ENCODE data around the gene TMEM184C.

TMEM184C gene

DNA sequence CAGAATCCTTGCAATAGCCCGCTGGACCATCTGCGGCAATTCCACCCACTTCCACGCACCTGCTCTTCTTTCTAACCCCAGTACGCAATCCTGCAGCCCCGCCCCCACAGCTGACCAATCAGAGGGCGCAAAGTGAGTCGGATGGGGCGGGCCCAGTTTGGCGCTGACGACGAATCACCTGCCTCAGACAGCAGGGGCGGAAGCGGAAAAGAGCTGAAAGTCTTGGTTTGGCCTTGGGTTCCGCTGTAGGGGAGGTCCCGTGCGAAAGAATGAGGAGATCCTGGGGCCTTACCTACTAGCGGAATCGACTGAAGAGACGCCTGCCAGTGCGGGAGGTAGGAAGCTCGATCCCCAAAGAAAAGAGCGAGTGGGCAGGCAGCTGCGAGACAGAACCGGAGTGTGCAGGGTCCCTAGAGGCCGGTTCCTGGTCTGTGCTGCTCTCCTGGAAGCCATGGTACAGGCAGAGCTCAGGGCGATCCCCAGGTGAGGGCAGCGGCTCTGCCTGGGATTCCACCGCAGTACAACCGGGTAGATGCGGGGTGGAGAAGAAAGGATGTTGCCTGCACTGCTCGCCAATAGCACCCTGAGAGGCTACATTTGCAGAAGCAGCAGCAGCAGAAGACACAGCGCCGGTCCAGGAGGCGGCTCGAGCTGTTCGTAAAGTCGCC, at the start of gene TMEM184C:
TMEM184C (plus strand) TSS at position 225 of the 668 bp plus-strand sequence. CDS start 560 bp downstream, outside the sequence.
- DNase-seq = peak; percentile 97

DNA sequence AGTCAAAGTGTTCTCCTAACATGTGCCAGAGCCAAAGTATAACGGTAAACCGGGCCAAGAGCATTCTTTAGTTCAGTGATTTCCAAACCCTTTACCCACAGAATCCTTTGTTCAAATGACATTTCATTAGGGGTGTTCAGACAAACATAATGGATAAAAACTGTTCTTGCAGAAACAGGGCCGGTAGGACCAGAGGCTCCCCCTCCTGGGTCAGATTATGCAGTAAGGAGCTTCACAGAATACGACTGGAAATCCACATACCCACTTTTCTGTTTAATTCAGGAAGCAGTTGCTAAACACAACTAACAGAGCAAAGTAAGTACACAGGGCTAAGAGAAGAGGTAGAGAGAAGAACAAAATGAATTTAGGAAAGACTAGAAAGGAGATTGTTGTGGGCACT, 46.6 kb upstream of the TMEM184C start:
- no peak for DNase-seq

DNA sequence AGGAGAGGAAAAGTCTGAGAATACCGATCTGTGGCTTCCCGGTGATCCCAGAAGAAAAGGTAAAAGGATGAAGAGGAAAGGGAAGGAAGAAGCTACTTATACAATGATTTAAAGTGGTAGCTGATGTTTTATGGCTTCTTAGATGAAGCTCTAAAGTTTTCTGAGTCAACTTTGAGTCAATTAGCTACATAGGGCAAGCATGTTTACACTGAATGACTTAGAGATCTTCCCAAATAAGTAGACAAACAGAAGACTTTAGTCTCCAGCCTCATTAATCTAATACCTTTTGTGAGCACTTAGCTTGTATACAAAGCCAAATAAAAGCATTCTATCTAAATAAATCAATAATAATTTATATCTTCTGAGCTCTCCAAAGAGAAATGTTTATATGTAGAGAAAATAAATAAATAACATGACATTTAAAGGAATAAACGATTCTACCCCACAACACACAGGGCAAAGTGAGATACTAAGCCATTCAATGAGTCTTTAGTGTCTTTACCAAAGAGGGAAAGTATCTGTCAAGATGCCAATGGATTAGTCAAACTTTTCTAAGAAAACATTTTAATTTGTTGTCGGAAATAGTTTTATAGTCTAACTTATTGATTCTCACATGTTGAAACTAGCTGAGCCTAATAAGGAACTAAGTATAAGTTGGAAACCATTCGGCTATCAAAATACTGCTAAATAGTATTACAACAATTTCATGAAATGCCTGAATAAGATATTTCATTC, 46.0 kb upstream of the TMEM184C start:
- no peak for DNase-seq

DNA sequence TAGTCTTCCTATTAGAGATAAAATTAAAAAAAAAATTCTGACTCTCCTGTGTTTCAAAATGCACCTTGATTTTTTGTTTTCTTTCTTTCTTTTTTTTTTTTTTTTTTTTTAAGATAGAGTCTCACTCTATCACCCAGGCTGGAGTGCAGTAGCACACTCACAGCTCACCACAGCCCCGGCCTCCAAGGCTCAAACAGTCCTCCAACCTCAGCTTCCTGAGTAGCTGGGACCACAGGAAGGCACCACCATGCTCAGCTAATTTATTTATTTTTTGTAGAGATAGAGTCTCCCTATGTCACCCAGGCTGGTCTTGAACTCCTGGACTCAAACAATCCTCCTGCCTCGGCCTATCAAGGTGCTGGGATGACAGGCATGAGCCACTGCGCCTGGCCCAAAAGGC, 41.1 kb upstream of the TMEM184C start:
- DNase-seq = no peak

DNA sequence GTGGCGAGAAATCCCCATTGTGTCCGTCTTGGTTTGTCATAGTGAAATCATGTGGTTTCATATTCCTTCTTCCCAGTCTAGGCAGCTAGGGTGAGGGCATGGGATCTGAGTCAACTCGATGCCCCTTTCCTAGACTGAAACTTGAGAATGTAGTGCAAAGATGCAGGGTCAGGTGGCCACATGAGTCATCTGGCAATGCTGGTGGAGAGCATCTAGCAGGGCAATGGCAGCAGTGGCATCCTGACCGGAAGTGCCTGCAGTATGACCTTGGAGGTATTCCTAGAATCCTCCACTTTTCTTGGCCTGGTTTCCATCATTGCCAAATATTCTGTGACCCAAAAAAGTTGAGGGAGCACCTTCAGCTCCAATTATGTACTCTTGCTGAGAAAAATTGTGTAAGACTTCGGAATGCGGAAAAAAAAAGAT, 39.1 kb upstream of the TMEM184C start:
- no peak for DNase-seq

DNA sequence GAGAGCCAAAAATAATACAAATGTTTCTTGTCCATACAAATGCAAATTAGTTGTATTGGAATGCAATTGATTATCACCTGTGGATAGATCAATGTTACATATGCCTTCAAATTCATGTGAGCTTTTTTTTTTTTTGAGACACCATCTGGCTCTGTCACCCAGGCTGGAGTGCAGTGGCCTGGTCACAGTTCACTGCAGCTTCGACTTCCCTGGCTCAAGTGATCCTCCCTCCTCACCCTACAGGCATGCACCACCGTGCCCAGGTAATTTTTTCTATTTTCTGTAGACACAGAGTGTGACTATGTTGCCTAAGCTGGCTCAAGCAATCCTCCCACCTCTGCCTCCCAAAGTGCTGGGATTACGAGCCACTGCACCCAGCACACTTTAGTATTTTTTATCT, 38.6 kb upstream of the TMEM184C start:
- DNase-seq = no peak

DNA sequence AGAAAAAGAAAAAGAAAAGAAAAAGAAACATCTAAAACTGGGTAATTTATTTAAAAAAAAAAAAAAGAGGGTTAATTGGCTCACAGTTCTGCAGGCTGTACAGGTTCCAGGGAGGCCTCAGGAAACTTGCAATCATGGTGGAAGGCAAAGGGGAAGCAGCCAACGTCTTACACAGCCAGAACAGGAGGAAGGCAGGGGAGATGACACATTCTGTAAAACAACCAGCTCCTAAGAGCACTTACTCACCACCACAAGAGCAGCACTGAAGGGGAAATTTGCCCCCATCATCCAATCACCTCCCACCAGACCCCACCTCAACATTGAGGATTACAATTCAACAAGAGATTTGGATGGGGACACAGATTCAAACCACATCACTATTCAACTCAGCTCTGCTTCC, 36.8 kb upstream of the TMEM184C start:
- no peak for DNase-seq

DNA sequence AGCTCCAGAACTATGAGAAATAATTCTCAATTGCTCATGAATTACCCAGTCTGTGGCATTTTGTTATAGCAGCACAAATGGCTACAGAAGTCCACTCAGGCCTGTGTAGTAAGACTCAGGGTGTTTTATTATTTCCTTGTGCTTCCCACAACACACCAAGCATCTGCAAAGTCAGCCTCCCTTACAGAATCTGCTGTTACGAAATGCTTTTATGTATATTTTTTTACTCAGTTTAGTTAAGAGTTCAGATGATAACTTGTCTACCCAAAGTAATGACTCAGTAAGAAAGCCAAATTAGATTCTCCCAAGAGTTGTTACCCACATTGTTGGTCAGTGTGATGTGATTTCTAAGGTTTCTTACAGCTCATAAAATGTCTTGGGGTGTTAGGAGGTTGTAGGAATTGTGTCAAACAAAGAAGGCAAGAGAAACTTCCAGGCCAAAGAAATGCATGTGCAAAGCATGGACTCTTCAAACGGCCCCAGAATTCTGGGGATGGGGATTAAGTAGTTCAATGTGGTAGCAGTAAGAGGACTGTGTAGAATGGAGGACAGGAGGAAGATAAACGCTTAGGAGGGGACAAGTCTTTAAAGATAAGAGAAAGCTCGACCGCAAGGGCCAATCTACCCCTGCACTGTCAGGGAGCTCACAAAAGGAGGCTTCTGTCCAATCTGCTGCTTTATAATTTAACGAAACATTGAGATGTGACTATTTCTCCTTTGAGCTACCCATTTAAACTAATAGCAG, 35.4 kb upstream of the TMEM184C start:
- DNase-seq = no peak

DNA sequence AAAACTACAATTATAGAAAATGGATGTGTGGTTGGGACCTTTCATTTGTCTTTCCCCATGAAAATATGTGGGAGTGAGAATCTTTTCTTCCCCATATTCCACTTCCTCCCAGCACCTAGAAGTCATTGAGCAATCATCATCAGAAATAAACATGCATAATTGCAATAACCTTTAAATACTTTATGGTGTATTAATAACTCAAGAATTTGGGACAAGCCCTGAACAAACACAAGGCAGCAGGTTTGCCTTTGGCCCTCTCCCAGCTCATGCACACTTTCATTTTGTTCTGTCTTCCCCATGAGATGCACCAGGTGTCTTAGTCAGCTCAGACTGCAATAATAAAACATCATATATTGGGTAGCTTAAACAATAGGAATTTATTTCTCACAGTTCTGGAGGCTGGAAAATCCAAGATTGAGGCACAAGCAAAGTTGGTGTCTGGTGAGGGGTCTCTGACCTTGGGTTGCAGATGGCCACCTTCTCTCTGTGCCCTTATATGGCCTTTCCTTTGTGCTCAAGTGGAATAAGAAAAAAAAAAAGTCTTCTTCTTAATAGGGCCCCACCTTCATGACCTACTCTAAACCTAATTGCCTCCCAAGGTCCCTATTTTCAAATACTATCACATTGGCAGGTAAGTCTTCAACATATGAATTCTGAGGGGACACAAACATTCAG, 34.7 kb upstream of the TMEM184C start:
- DNase-seq = no peak

DNA sequence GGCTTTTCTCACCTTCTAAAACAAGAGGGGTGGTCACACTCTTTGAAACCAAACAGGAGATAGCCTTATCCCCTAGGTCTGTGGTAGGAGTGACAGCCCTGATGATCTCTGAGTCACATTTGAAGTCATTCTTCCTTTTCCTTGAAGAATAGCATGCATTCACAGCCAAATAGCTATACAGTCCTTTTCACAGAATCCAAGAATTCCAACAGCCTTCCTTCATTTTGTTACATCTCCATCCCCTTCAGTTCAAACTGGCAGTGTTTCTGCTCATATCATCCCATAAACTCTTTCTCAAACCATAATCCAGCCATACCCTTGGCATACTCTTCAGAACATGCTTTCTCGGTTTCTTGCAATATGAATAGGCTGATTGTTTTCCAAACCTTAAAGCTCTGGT, 33.3 kb upstream of the TMEM184C start:
- DNase-seq = no peak

DNA sequence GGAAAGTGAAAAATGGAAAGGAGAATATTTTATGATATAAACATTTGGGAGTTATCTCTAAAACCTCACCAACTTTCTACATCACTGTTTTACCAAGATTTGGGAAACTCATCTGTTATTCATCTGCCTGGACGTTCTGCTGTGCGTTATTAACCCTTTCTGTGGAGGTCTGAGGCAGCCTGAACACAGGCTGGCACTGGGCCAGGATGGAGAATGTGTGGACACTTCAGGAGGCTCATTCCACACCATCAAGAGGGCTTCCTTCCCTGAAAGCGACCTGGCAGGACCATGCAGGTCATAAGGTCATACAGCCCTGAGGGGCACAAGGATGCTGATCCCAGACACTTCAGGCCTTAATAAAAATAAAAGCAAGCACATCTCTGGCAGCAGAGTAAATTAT, 31.2 kb upstream of the TMEM184C start:
- no peak for DNase-seq

DNA sequence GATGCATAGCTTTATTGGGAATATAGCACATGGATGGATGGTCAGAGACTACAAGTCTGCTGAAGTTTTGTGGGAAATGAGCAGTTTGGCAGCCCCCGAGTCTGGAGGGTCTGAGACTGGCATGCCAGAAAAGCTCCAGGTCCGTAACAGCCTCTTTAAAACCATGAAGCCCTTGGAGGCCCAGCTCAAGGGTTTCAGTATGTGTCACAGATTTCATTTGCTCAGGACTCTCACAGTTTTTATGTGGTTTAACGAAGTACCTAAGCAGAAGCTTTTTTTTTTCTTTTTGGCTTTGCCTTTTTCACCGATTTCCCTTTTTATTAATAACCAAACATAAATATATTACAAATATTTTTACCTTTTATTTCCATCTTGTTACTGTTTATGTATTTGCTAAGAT, 30.6 kb upstream of the TMEM184C start:
- DNase-seq = no peak

DNA sequence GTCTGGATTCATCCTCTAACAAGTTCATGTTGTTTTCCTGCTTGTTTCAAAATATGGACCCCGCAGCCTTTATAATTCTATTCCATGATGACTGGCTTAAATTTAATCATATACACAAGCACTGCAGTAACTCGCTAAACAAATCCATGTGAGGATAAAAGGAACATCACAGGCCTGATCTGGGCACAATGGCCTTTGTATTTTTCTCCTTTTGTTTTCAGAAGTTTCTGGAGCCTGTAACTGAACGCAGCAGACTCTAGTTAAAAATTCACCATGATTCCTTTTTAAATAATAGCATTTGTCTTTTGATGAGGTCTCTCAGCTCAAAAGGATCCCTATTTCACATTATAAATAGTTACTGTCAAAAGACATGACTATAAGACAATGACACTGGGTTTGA, 30.2 kb upstream of the TMEM184C start:
- DNase-seq = no peak

DNA sequence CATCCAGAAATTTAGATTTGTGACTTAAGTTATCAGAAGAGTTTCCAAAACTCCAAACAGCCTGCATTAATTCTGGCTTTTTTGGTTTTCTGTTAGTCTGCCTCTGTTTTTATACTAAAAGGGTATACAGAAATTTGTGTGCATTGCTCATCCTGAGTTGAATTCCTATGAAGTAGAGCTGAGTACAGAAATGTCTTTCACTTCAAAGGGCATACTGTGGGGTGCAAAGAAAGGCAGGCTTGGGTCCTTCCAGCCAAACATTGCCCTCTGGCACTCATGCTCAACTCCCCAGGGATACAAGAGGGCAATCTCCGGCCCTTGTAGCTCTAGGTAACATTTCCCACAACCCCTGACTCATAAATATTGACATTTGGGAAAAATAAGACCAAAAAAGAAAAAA, 27.6 kb upstream of the TMEM184C start:
- no peak for DNase-seq

DNA sequence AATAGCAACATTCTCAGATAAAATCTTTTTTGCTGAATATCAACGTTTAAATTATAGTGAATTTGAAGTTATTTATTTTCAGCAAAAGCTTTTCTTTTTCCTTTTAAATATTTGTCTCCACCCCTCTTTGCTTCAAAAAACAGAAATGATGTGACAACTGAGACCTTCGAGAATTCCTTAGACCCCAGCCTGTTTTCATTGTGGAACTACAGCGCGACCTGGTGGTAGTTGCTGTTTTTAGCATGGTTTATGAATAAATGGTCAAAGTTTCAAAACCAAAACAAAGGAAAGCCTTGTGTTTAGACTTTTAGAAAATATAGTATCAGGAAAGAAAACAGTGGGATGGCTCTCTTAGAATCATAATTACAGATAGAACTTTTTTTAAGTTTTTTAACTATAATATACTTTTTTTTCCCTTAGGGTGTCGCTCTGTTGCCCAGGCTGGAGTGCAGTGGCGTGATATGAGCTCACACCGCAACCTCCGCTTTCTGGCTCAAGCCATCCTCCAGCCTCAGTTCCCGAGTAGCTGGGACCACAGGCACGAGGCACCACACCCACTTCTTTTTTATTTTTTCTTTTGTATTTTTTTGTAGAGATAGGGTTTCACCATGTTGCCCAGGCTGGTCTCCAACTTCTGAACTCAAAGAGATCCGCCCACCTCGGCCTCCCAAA, 26.8 kb upstream of the TMEM184C start:
- DNase-seq = peak; percentile 71

DNA sequence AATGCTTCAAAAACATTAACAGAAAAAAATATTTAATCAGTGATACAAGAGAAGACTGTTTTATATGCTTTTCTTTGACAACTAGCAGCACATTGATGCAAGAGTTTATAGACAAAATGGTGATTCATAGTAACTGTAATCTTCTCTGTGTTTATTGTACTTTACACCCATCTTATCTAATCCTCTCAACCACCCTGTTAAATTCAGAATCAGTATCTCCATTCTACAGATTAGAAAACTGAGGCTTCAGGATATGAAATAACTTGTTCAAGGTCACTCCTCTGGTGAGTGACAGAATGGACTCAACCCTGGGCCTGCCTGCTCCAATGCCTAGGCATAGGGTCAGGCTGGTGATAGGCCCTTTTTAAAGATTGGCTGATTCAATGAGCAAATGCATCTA, 26.1 kb upstream of the TMEM184C start:
- DNase-seq = no peak

DNA sequence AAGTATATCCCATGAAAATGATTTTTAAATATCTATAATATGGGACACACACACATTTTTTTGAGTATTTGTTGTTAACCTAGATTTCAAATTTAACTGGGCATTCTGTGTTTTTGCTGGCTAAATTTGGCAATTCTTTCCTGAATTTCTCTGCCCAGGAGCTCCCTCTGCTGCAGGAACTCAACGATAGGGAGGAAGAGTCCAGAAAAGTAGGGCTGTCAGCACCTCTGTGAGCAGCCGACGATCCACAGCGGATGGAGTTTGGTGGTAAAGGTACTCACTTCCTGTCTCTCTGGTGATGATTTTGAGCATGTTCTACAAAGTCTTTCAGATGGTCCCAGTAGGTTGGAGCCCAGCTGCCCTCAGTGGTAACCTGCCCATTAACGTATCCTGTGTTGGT, 23.1 kb upstream of the TMEM184C start:
- DNase-seq = no peak

DNA sequence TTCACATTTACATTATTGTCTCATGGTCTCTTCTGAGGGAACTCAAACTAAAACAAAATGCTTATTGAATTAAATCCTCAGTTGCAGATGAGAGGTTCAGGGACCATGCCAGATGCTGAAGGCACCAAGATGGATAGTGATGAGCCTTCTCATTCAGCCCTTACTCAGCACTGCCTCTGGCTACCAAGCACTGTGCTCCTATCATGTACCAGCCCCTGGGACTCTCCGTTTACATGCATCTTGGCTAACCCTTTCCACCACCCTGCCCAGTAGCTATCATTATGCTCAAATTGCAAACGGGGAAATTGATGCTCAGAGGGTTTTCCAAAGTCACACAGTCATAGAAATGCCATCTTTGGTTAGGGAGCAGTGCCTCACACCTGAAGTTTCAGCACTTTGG, 22.6 kb upstream of the TMEM184C start:
- no peak for DNase-seq

DNA sequence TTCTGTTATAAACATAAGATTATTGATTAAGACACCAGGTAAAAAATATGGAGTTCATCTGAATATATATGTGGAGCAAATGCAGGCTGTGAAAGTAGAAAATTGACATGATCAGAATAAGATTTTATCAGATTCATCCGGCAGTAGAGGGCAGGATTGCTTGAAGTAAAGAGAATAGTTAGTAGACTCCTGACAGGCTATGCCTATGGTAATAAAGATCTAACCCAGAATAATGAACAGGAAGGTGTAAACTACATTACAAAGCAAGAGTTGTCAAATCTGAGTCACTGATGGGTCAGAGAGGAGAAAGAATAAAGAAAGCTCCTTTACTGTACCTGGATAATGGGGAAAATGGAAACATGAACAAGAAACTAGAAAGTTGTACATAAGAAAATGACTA, 20.8 kb upstream of the TMEM184C start:
- DNase-seq = no peak

DNA sequence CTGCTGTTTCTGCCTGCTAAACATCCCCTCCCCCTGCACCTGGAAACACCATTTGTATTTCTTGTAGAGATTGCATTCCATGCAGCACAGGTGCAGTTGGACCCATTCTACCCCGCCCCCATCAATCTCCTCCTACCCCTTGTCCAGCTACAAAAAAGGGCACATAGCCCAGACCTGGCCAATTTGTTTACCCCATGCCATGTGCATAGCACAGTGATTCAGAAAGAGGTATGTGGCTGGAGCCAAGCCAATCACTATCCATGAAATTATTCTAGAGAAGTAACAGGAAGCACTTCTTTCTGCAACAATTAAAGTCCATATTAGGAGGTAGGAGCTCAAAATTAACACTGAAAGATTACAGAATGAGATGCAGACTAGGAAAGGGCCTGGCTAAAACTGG, 20.2 kb upstream of the TMEM184C start:
- no peak for DNase-seq

DNA sequence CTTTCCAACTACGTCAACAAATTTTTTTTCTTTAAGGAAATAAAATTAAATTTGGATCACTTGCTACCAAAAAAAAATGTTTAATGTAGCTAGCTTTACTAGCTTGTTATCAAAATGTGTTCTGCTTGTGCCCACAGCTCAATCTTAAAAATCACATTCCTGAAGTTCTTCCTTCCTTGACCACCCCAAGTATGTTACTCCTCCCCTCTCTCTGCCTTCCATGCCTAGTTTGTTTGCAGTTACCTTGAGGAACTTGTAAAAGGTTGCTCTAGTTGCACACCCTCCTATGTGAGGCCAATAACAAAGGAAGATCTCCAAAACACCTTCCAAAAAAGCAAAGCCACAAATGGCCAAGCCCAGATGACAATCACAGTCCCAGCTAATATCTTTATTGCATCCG, 19.6 kb upstream of the TMEM184C start:
- DNase-seq = no peak

DNA sequence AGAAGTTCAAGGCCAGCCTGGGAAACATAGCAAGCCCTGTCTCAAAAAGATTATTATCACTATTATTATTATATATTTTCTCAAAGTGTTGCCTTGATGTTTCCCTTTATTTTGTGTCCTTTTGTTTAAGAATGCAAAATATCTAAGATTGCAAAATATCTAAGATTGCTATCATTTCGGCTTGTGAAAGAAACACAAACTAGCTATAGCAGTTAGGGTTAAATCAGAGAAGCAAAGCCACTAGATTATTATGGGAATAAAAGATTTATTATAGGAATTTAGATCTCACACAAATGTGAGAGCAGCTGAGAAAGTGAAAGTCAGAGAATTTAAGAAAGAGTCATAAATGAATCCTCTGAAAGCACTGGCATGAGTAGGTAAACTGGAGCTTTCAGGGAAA, 18.0 kb upstream of the TMEM184C start:
- no peak for DNase-seq

DNA sequence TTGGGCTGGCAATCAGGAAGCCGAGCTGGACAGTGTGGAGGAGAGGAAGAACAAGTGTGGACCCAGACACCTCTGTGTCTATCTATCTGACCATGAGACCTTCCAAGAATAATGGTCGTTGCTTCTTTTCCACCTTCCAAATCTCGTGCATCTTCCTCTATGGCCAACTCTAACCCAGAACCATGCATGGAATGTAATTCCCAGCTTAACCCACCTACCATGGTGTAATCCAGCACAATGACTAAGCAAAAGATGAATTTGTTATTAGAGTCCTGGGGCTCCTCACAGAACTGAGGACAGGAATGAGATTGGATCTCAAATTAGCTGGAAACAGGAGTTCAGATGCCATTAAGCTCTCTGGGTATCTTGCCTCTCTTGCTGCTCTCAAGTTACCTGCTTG, 17.4 kb upstream of the TMEM184C start:
- no peak for DNase-seq
